ENCODE measurements around the gene MAN1C1. TPM values are rescaled to one million over a fixed set of nuclear protein-coding genes. Genes with fewer than 3 reads are reported as not detected.
"Not testable (repeated sequence)": the region's sequence is repeated elsewhere in the genome, so short reads cannot be mapped to it uniquely, and the experiment has no call there.

MAN1C1 gene
- total RNA-seq, 1 donor from 2014 or later: 22.6 TPM

DNA sequence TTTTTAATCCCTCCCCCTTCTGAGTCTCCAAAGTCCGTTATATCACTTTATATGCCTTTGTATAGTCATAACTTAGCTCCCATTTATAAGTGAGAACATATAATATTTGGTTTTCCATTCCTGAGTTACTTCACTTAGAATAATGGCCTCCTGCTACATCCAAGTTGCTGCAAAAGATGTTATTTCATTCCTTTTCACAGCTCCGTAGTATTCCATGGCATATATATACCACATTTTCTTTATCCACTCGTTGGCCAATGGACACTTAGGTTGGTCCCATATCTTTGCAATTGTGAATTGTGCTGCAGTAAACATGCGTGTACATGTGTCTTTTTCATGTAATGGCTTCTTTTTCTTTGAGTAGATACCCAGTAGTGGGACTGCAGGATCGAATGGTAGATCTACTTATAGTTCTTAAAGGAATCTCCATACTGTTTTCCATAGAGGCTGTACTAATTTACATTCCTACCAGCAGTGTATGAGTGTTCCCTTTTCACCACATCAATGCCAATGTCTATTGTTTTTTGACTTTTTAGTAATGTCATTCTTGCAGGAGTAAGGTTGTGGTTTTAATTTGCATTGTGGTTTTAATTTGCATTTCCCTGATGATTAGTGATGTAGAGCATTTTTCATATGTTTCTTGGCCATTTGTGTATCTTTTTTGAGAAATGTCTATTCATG is 12.3 kb downstream of the MAN1C1 start:
- Mint-ChIP-seq H3K4me1 (peaks cover 17% of the 10 kb centered on the region), H3K4me3 (no peak overlapping the region), H3K9me3 (peaks cover 11% of the 10 kb centered on the region), H3K27ac (ENCODE audit: unreplicated experiment) (no peak overlapping the region), H3K36me3 (ENCODE audit: low read depth) (peaks cover 27% of the 10 kb centered on the region), H3K27me3 (ENCODE audit: low read depth) (no peaks in the 10 kb centered on the region)
- TF ChIP-seq, protein P1, sequence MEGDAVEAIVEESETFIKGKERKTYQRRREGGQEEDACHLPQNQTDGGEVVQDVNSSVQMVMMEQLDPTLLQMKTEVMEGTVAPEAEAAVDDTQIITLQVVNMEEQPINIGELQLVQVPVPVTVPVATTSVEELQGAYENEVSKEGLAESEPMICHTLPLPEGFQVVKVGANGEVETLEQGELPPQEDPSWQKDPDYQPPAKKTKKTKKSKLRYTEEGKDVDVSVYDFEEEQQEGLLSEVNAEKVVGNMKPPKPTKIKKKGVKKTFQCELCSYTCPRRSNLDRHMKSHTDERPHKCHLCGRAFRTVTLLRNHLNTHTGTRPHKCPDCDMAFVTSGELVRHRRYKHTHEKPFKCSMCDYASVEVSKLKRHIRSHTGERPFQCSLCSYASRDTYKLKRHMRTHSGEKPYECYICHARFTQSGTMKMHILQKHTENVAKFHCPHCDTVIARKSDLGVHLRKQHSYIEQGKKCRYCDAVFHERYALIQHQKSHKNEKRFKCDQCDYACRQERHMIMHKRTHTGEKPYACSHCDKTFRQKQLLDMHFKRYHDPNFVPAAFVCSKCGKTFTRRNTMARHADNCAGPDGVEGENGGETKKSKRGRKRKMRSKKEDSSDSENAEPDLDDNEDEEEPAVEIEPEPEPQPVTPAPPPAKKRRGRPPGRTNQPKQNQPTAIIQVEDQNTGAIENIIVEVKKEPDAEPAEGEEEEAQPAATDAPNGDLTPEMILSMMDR (conservative IDR thresholded peaks at IDR 0.05): no peak
- no peak for DNase-seq (ENCODE audit: low read depth, low spot score)

GRCh38 chr1:25629836-25630235 is 13.2 kb downstream of the MAN1C1 start:
- Mint-ChIP-seq H3K36me3 (ENCODE audit: low read depth) (peaks cover 27% of the 10 kb centered on the region), H3K4me1 (peaks cover 18% of the 10 kb centered on the region), H3K27me3 (ENCODE audit: low read depth) (no peaks in the 10 kb centered on the region), H3K27ac (ENCODE audit: unreplicated experiment) (no peak overlapping the region), H3K4me3 (no peak overlapping the region), H3K9me3 (peaks cover 11% of the 10 kb centered on the region)
- DNase-seq (ENCODE audit: low read depth, low spot score): no peak
- TF ChIP-seq, protein P1 (conservative IDR thresholded peaks at IDR 0.05): no peak

DNA sequence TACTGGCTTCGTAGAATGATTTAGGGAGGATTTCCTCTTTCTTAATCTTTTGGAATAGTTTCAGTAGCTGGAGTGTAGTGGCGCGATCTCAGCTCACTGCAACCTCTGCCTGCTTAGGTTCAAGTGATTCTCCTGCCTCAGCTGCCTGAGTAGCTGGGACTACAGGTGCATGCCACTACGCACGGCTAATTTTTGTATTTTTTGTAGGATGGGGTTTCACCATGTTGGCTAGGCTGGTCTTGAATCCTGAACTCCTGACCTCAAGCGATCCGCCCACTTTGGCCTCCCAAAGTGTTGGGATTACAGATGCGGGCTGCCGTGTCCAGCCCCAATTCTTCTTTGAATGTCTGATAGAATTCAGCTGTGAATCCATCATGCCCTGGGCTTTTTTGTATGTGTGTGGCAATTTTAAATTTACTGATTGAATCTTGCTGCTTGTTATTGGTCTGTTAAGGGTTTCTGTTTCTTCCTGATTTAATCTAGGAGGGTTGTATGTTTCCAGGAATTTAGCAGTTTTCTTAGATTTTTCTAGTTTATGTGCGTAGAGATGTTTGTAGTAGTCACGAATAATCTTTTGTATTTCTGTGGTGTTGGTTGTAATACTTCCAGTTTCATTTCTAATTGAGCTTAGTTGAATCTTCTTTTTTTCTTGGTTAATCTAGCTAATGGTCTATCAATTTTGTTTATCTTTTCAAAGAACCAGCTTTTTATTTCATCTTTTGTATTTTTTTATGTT is 15.3 kb downstream of the MAN1C1 start:
- TF ChIP-seq, protein P1 (conservative IDR thresholded peaks at IDR 0.05): no peak

DNA sequence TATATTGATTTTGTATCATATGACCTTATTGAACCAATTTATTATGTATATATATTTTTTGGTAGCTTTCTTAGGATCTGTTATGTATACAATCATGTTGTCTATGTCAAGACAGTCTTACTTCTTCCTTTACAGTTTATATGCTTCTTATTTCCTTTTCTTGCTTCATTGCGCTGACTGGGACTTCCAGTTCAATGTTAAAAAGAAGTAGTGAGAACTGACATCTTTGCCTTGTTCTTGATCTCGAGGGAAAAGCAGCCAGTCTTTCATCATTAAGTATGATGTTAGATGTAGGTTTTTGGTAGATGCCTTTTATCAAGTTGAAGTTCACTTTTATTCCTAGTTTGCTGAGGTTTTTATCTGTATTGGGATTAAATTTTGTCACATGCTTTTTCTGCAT is 17.5 kb downstream of the MAN1C1 start:
- Mint-ChIP-seq H3K4me3 (no peak overlapping the region), H3K4me1 (peaks cover 20% of the 10 kb centered on the region), H3K9me3 (peaks cover 23% of the 10 kb centered on the region), H3K27ac (ENCODE audit: unreplicated experiment) (no peak overlapping the region), H3K27me3 (ENCODE audit: low read depth) (no peaks in the 10 kb centered on the region), H3K36me3 (ENCODE audit: low read depth) (peaks cover 45% of the 10 kb centered on the region)
- no peak for DNase-seq (ENCODE audit: low read depth, low spot score)
- TF ChIP-seq, protein P1 (conservative IDR thresholded peaks at IDR 0.05): no peak

More for the DNA sequence above, 15.3 kb downstream of the MAN1C1 start:
- H3K4me1 Mint-ChIP-seq: peaks cover 20% of the 10 kb centered on the region
- H3K4me3 Mint-ChIP-seq: no peak overlapping the region
- peak overlapping the region; percentile 28 for H3K27ac Mint-ChIP-seq (ENCODE audit: unreplicated experiment)
- no peak for DNase-seq (ENCODE audit: low read depth, low spot score)
- peaks cover 16% of the 10 kb centered on the region for H3K9me3 Mint-ChIP-seq
- no peaks in the 10 kb centered on the region for H3K27me3 Mint-ChIP-seq (ENCODE audit: low read depth)
- peaks cover 35% of the 10 kb centered on the region for H3K36me3 Mint-ChIP-seq (ENCODE audit: low read depth)

GRCh38 chr1:25634896-25635295 is 18.3 kb downstream of the MAN1C1 start:
- Mint-ChIP-seq H3K4me3 (peak overlapping the region; percentile 39), H3K9me3 (peaks cover 23% of the 10 kb centered on the region), H3K27ac (ENCODE audit: unreplicated experiment) (no peak overlapping the region), H3K36me3 (ENCODE audit: low read depth) (peaks cover 48% of the 10 kb centered on the region), H3K27me3 (ENCODE audit: low read depth) (no peaks in the 10 kb centered on the region), H3K4me1 (peaks cover 24% of the 10 kb centered on the region)
- TF ChIP-seq, protein P1 (conservative IDR thresholded peaks at IDR 0.05): no peak
- DNase-seq (ENCODE audit: low read depth, low spot score): no peak

- DNase-seq (ENCODE audit: low read depth, low spot score); H3K27ac Mint-ChIP-seq (ENCODE audit: unreplicated experiment); H3K4me3 Mint-ChIP-seq; H3K27me3 Mint-ChIP-seq (ENCODE audit: low read depth): not testable (repeated sequence)
- peaks cover 48% of the 10 kb centered on the region for H3K36me3 Mint-ChIP-seq (ENCODE audit: low read depth)
- H3K9me3 Mint-ChIP-seq: peaks cover 23% of the 10 kb centered on the region
- peaks cover 32% of the 10 kb centered on the region for H3K4me1 Mint-ChIP-seq
Measured at GRCh38 chr1:25636141-25636540, 19.6 kb downstream of the MAN1C1 start.

Measured in neural crest cell (in vitro differentiated cells).